Endothelial cell of umbilical vein (primary cell): ENCODE results near the gene CA5A. TPM values are rescaled to one million over a fixed set of nuclear protein-coding genes. Genes with fewer than 3 reads are reported as not detected.

ENCODE experiments used
- BruUV-seq: library from RNA; stranded (reverse); fragments of 400-500 nt; replicated peaks from 2 replicates; lab custom pipeline; 2021; lab: Mats Ljungman, UMichigan
- CTCF ChIA-PET: fragments of 300-600, 350-600 bp; sonication (Branson Sonifier 250); formaldehyde crosslinking; loops from one replicate; lab custom pipeline; 2021; ENCODE audit warnings: antibody characterized with exemption, inconsistent platforms; lab: Charles Lee
- POLR2A ChIA-PET: fragments of 300-600, 350-600 bp; sonication (Branson Sonifier 250); formaldehyde crosslinking; loops from one replicate; lab custom pipeline; 2021; ENCODE audit warnings: antibody characterized with exemption, inconsistent platforms; lab: Charles Lee
- DNase-seq: peaks from one replicate; pipeline ENCODE4 v3.0.0-alpha.2; 2011; ENCODE audit warnings: low read depth, low spot score
- FAIRE-seq: peaks from 2 replicates; lab custom pipeline; 2011; peaks lifted over from hg19 to GRCh38; lab: Jason Lieb, UNC
- H2AFZ ChIP-seq: 2 replicates; pipeline ENCODE4 v1.6.0; 2012; ENCODE audit warnings: low read depth, low read length, control low read depth, inconsistent platforms
- H3K27ac ChIP-seq: 2 replicates; pipeline ENCODE4 v1.5.1; 2011; ENCODE audit warnings: low read depth, mild to moderate bottlenecking, control low read depth, low read length, moderate library complexity; ENCODE audit not compliant: insufficient read depth
- H3K27me3 ChIP-seq, 2 experiments: 2 replicates each; pipeline versions ENCODE4 v1.6.0 to v1.6.1; 2011; ENCODE audit warnings: low read length in 2 of 2, mixed read lengths in 1 of 2; ENCODE audit not compliant: control insufficient read depth in 2 of 2, insufficient read depth in 2 of 2
- H3K36me3 ChIP-seq, 2 experiments: 2 replicates in 1 of 2; 3 replicates in 1 of 2; pipeline ENCODE4 v1.5.1; 2011; ENCODE audit warnings: low read length in 2 of 2, mild to moderate bottlenecking in 1 of 2, moderate library complexity in 1 of 2; ENCODE audit not compliant: control insufficient read depth in 2 of 2, insufficient read depth in 2 of 2; ENCODE audit errors: extremely low read depth in 1 of 2
- H3K4me1 ChIP-seq: 3 replicates; pipeline ENCODE4 v1.5.1; 2011; ENCODE audit warnings: mild to moderate bottlenecking, low read length; ENCODE audit not compliant: control insufficient read depth, insufficient read depth; ENCODE audit errors: extremely low read depth
- H3K4me2 ChIP-seq: 2 replicates; pipeline ENCODE4 v1.6.1; 2011; ENCODE audit warnings: low read length, control low read depth, mixed read lengths; ENCODE audit not compliant: insufficient read depth
- H3K4me3 ChIP-seq, 3 experiments: fragments of 200-600 bp in 1 of 3; sonication (generic), shearing (Covaris generic) in 1 of 3; replicated peaks in 1 of 3; 2 replicates each; pipeline ENCODE4 v1.5.1; 2011 to 2016; ENCODE audit warnings: control low read depth in 3 of 3, low read length in 3 of 3, mild to moderate bottlenecking in 2 of 3, inconsistent platforms in 1 of 3, low read depth in 1 of 3, moderate library complexity in 1 of 3; ENCODE audit not compliant: insufficient read depth in 1 of 3
- H3K79me2 ChIP-seq: 2 replicates; pipeline ENCODE4 v1.6.0; 2012; ENCODE audit warnings: low read length, inconsistent platforms; ENCODE audit not compliant: control insufficient read depth, insufficient read depth
- H3K9ac ChIP-seq: replicated peaks from 2 replicates; pipeline ENCODE3; 2011; ENCODE audit warnings: low read length, control low read depth; ENCODE audit not compliant: insufficient read depth; ENCODE audit errors: extremely low read depth
- H3K9me1 ChIP-seq: replicated peaks from 3 replicates; pipeline ENCODE4 v1.6.0; 2011; ENCODE audit warnings: mild to moderate bottlenecking, low read length; ENCODE audit not compliant: control insufficient read depth, insufficient read depth; ENCODE audit errors: extremely low read depth
- H3K9me3 ChIP-seq: replicated peaks from 2 replicates; pipeline ENCODE4 v1.5.1; 2012; ENCODE audit warnings: low read length, inconsistent platforms; ENCODE audit not compliant: control insufficient read depth, insufficient read depth
- H4K20me1 ChIP-seq: replicated peaks from 2 replicates; pipeline ENCODE3; 2011; ENCODE audit warnings: mild to moderate bottlenecking, low read length; ENCODE audit not compliant: control insufficient read depth, insufficient read depth; ENCODE audit errors: extremely low read depth
- GATA2 ChIP-seq: IDR thresholded peaks from 2 replicates; pipeline ENCODE4 v1.7.0; 2011; ENCODE audit warnings: low read depth, mild to moderate bottlenecking, moderate library complexity, mixed read lengths, low read length; ENCODE audit not compliant: insufficient read length, insufficient read depth
- JUN ChIP-seq: IDR thresholded peaks from 2 replicates; pipeline ENCODE4 v1.6.1; 2011; ENCODE audit warnings: borderline replicate concordance, low read depth; ENCODE audit not compliant: insufficient read length, insufficient read depth
- MYC ChIP-seq: IDR thresholded peaks from one replicate; pipeline ENCODE4 v1.6.1; 2011; ENCODE audit warnings: mild to moderate bottlenecking, low read depth, low read length
- dilution Hi-C: fragments of 300-500 bp; cut with MboI; formaldehyde crosslinking; loops from one replicate; pipeline ENCODE4 v1.15.0; 2019; ENCODE audit warnings: low sequenced_read_pairs; ENCODE audit not compliant: extremely low pct_ligation_motif_present
- intact Hi-C: fragments of 100-400 bp; cut with micrococcal nuclease; formaldehyde crosslinking; loops from one replicate; pipeline ENCODE4 v1.10.0; 2022
- polyA plus RNA-seq, 4 experiments: library from polyadenylated mRNA; depleted of rRNA in 3 of 4; stranded (reverse) in 3 of 4; unstranded in 1 of 4; fragments of >200 nt; gene quantifications; 2 replicates each; pipeline versions ENCODE4 v1.2.1 to v1.2.3, GENCODE V29; 2011 to 2012; ENCODE audit warnings: missing spikeins in 1 of 4
- total RNA-seq: library from RNA; stranded (reverse); gene quantifications from 2 replicates; pipeline ENCODE4 v1.2.3, GENCODE V29; 2021
- TF ChIP-seq, protein P1 (sequence below), 2 donors: IDR thresholded peaks; 1 replicate in 1 of 2; 2 replicates in 1 of 2; pipeline ENCODE4 v1.5.1; 2011; ENCODE audit warnings: low read length in 2 of 2, mild to moderate bottlenecking in 2 of 2, moderate library complexity in 2 of 2, control low read depth in 1 of 2, inconsistent platforms in 1 of 2, low read depth in 1 of 2; ENCODE audit not compliant: insufficient read depth in 1 of 2; ENCODE audit errors: extremely low read depth in 1 of 2

The CA5A gene
- total and polyA plus RNA-seq, 2 donors (not counting 3 experiments of a cell fraction or from before 2014, with no cell fraction given) = not detected

DNA sequence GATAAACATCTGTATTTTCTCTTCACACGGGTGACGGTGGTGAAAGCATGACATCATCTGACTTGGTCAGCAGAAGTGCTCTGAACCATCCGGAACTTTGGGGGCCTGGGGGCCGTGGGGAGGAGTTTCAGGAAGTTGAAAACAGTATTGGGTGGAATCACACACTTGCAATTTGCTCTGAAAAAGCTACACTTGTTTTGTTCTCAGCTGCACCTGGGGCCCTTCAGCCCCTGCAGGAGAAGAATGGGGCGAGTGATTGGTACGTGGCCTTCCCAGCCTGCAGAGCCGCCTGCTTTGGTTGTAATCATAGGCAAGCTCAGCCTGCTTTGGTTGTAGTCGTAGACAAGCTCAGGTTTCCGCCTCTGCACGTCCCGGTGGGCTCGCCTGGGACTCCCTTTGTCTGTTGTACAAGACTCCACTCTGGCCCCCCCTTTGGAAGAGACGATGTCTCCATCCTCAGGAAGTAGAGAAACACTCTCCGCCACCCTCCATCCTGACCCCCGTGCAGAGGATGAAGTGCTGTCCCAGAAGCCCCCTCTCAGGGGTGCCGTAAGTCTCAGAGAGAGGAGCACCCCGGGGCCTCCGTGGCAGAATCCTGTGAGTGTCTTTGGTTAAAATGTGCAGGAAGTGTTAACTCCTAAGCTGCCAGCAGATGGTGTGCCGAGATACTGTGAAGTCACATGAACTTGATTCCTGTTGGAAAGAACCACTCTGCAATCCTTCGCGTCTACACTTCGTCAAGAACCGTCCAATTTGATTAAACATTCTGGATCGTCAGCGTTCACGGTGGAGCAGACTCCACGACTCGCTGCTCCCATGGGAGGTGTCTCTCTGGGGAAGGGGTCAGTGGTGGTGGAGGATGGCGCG is 20.3 kb upstream of the CA5A start:
- no TSS peak for BruUV-seq
- CTCF ChIA-PET = interaction anchor here (0.9 to 2.4 kb wide), 4 partner anchors 17 to 481 kb away, joined by 3 to 13 read pairs (median 6); partner anchors contain the start of gene ZNF469
- intact Hi-C loops = loop anchor here (2.0 to 10.0 kb wide), 3 partner anchors 66 to 608 kb away; no protein-coding TSS in a partner anchor

More for the DNA sequence above, 20.3 kb upstream of the CA5A start:
- TF ChIP-seq, protein P1, sequence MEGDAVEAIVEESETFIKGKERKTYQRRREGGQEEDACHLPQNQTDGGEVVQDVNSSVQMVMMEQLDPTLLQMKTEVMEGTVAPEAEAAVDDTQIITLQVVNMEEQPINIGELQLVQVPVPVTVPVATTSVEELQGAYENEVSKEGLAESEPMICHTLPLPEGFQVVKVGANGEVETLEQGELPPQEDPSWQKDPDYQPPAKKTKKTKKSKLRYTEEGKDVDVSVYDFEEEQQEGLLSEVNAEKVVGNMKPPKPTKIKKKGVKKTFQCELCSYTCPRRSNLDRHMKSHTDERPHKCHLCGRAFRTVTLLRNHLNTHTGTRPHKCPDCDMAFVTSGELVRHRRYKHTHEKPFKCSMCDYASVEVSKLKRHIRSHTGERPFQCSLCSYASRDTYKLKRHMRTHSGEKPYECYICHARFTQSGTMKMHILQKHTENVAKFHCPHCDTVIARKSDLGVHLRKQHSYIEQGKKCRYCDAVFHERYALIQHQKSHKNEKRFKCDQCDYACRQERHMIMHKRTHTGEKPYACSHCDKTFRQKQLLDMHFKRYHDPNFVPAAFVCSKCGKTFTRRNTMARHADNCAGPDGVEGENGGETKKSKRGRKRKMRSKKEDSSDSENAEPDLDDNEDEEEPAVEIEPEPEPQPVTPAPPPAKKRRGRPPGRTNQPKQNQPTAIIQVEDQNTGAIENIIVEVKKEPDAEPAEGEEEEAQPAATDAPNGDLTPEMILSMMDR (IDR thresholded peaks at IDR 0.05; ENCODE audit: extremely low read depth in 1 of 2, insufficient read depth in 1 of 2, low read depth in 1 of 2, low read length in 2 of 2) = peak; percentile 29 to 39
- no peak for TF ChIP-seq MYC
- peak; percentile 64 for TF ChIP-seq JUN
- peak; percentile 65 for TF ChIP-seq GATA2
- dilution Hi-C loops = no loop called here
- Histone ChIP-seq H3K27me3 (no peaks in the 10 kb centered on the region), H3K79me2 (peaks cover 93% of the 10 kb centered on the region), H3K9me3 (no peaks in the 10 kb centered on the region), H3K27ac (peak overlapping the region; percentile 72), H4K20me1 (no peaks in the 10 kb centered on the region), H3K9me1 (no peaks in the 10 kb centered on the region), H3K4me3 (no peak overlapping the region), H3K9ac (peak overlapping the region; percentile 66), H3K36me3 (peaks cover 0 to 2% of the 10 kb centered on the region in 2 experiments), H2AFZ (peak overlapping the region; percentile 11), H3K4me1 (peaks cover 40% of the 10 kb centered on the region), H3K4me2 (peak overlapping the region; percentile 49)
- POLR2A ChIA-PET = no interaction called here
- FAIRE-seq (peak; percentile 87), DNase-seq (peak; percentile 54)
